GM18873 (cell line): ENCODE data around the gene ICOSLG.
"Not testable (repeated sequence)": the region's sequence is repeated elsewhere in the genome, so short reads cannot be mapped to it uniquely, and the experiment has no call there.

Experiments
- ATAC-seq: cut with Tn5 transposase; IDR thresholded peaks from one replicate; pipeline ENCODE4 v1.9.1; 2021; ENCODE audit warnings: mild to moderate bottlenecking, moderate library complexity, moderate number of reproducible peaks; ENCODE audit not compliant: unreplicated experiment, low FRiP score

The ICOSLG gene

DNA sequence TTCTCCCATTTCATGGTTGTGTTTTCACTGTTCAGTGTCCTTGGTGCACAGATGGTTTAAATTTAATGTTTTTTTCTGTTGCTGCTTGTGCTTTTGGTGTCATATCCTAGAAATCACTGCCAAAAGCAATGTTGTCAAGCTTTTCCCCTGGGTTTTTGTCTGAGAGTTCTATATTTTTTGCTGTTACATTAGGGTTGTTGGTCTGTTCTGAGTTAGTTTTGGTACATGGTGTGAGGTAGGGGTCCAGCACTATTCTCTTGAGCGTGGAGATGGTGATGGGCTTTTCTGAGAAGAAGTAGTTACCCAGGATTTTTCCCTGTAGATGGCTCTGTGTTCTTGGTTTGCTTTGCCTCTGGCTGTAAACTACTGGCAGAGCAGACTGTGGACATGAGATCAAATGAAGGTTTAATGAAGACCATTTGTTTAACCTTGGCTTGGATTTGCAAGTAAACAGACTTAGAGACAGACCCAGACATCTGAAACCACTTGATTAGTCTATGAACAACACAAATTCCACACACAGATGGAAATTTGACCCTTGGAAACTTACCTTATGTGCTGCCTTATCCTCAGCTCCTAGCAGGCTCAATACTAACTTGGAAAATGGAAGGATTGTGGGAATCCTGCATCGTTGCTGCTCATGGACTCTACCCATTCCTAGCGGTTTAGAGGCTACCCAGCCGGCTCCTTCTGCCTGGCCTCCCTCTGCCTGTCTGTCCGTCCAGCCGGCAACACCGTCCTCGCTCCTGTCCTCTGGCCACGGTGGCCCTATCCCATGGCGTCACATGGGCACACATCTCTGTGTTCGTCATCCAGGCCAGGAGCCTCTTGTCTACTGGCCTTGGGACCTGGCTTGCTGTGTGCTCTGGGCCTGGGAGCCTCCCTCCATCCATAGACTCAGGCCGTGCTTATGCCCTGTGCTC lies 50.1 kb downstream of the ICOSLG start:
- ATAC-seq, result not testable (repeated sequence)

DNA sequence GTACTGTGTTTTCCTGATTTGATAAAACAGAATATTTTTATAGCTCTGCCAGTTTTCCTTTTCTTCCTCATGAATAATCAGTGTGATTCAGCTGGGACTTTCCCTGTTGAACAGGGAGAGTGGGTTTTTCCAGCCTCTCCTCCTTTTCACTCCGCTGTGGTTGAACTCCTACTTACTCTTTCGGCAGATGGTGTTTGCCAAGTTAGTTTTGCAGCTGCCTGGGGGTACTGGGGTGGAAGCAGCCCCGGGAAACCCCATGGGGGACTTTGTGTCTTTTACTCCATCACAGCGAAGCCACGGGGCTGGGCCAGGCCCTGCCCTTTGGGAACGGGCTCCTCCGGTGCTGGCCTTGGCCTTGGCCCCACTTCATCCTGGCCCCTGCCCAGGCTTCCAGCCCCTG lies 55.9 kb downstream of the ICOSLG start:
- ATAC-seq, result not testable (repeated sequence)

DNA sequence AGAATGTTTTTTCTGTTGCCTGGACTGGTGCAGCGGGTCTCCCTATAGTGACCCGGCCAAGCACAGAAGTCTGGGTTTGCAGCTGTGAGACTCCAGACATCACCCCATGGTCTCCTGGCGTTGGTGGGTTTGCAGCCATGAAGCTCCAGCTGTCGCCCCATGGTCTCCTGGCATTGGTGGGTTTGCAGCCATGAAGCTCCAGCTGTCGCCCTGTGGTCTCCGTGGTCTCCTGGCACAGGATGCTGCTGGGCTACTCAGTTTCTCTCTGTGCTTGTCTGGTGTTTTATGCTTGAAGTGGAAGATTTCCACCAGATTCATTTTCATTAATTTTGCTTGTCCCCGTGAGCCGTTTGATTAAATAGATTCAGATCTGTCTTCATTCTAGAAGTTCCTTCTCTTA lies 58.5 kb downstream of the ICOSLG start:
- not testable (repeated sequence) for ATAC-seq

DNA sequence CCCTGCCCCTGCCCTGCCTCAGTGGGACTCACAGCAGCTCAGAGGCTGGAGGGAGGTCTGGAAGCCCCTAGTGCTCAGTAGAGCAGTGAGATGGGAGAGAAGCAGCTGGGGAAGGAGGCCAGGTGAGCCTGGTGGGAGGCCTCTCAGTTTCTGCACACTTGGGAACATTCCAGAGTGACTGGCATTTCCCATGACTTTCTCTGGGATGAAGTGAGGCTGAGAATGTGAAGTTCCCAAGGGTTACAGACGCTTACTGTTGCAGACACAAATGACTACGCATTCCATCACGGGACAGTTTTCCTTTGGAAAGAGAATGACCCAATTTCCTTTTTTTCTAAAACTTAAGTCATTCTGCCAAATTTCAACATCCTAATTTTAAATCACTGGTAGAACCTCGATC lies 59.2 kb downstream of the ICOSLG start:
- not testable (repeated sequence) for ATAC-seq

DNA sequence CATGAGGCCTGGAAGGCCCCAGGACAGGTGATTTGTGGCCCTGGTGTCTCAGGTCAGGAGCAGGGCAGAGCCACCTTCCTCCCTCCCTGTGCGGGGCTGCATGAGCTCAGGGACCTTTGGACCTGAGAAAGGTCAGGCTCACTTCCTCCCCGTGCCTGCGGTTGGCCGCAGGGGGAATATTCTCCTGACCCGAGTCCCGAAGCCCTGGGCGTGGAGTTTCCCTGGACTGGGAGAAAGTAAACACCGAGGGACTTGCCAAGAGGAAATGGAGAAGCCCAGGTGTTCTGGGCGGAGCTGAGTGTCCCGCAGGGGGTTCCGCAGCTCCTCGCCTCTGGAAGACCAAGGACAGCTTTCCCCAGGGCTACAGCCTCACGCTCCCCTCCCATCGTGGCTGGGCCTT lies 64.6 kb downstream of the ICOSLG start:
- ATAC-seq, result not testable (repeated sequence)

DNA sequence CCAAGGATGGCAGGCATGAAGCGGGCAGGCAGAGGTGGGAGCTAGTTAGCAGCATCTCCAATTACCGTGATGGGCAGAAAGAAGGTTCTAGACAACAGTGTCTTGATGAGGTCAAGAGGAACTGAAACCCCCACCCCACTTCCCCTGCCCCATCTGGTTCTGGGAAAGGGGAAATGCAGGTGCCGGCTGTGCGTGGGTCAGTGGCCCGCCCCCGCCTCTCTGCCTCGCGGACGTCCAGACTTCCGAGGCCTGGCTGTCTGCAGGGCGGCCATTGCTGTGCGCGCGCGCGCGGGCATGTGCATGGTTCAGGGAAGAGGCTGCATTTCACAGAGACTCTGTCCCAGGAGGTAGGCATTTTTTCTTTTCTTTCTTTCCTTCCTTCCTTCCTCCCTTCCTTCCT lies 65.6 kb downstream of the ICOSLG start:
- ATAC-seq, result not testable (repeated sequence)
